Measurements from ENCODE around the gene SERPIND1. TPM values are rescaled to one million over a fixed set of nuclear protein-coding genes. Genes with fewer than 3 reads are reported as not detected.

The SERPIND1 gene
- total and polyA plus RNA-seq, 10 of the 15 experiments (the other 5 are each of a cell fraction or from before 2014, with no cell fraction given), result 0.08 to 0.85 (median 0.38) TPM; not detected in 1

DNA sequence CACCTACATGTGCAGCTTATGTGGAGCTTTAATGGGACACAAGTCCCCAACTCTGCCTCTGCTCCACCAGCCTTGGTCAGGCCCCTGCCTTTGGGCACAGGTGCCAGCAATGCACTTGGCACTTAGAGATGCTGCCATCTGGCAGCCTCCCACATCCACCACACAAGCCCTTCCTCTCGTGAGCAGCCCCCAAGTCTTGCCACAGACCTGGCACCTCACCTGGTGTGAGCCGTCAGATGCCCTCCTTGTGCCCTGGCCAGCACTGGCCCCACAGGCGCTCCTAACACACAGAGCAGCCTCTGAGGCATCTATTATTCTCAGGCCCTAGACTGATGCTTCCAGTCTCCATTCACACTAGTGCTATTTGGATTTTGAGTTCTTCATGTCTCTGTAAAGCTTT, 24.5 kb upstream of the SERPIND1 start:
- RAD21 ChIA-PET (ENCODE audit: unreplicated experiment), result interaction anchor here (1.0 to 3.8 kb wide), 2 partner anchors 34 to 253 kb away, joined by 4 to 27 read pairs; no protein-coding TSS in a partner anchor
- peaks cover 53% of the 10 kb centered on the region for H3K4me1 ChIP-seq (ENCODE audit: control insufficient read depth, insufficient read depth, low read length)
- peak overlapping the region; percentile 66 for H3K9ac ChIP-seq (ENCODE audit: control insufficient read depth, insufficient read depth, low read length)
- H4K20me1 ChIP-seq (ENCODE audit: control insufficient read depth, insufficient read depth), result no peaks in the 10 kb centered on the region
- DNase-seq (ENCODE audit: low read depth, low spot score) (no peak), FAIRE-seq (no peak), ATAC-seq (peak; percentile 4)
- H3K27ac ChIP-seq (ENCODE audit: control insufficient read depth, insufficient read depth), result peak overlapping the region; percentile 76
- H3K4me3 ChIP-seq, result peak overlapping the region; percentile 13
- H3K4me2 ChIP-seq (ENCODE audit: control insufficient read depth, insufficient read depth), result peak overlapping the region; percentile 73
- CTCF ChIA-PET, result interaction anchor here (0.9 to 3.8 kb wide), 8 partner anchors 9 to 185 kb away, joined by 3 to 28 read pairs (median 4); partner anchors contain the start of gene SERPIND1
- no TSS peak for BruUV-seq (replicated peaks)
- H3K27me3 ChIP-seq (replicated peaks in 1 of 2; ENCODE audit: control insufficient read depth in 2 of 2, insufficient read depth in 2 of 2, low read length in 1 of 2), result no peaks in the 10 kb centered on the region
- intact Hi-C loops (cut with micrococcal nuclease; ENCODE audit: unreplicated experiment), result no loop called here
- H3K79me2 ChIP-seq (ENCODE audit: control insufficient read depth, insufficient read depth, low read length), result no peaks in the 10 kb centered on the region
- H3K36me3 ChIP-seq (ENCODE audit: control insufficient read depth in 2 of 2, insufficient read depth in 2 of 2, low read length in 1 of 2), result peaks cover 9 to 29% of the 10 kb centered on the region in 2 experiments; a peak in 3 of 4 replicates
- SMC1A ChIA-PET (ENCODE audit: uncharacterized antibody, unreplicated experiment), result interaction anchor here (0.6 to 4.2 kb wide), 5 partner anchors 11 to 331 kb away, joined by 3 to 41 read pairs (median 3); no protein-coding TSS in a partner anchor
- WGBS (ENCODE audit: insufficient coverage, insufficient replicate concordance, low lambda C conversion rate, missing lambda C conversion rate), result 80% methylated on average over 3 of the region's 3 CpGs
- in situ Hi-C loops (cut with MboI), result no loop called here
- POLR2A ChIA-PET, result interaction anchor here (1.2 kb wide), 1 partner anchor 34 kb away, joined by 3 read pairs; no protein-coding TSS in a partner anchor
- no peaks in the 10 kb centered on the region for H3K9me3 ChIP-seq (replicated peaks; ENCODE audit: control insufficient read depth, insufficient read depth, low read length)
- no peak overlapping the region for H2AFZ ChIP-seq (ENCODE audit: control insufficient read depth, low read depth, low read length)
- TF ChIP-seq KAT2A (conservative IDR thresholded peaks at IDR 0.05; ENCODE audit: control insufficient read depth, low read depth, low read length), result no peak
- TF ChIP-seq TCF7 (IDR thresholded peaks at IDR 0.05; ENCODE audit: borderline replicate concordance), result no peak
- no peak for TF ChIP-seq CHD2 (IDR thresholded peaks at IDR 0.05; ENCODE audit: borderline replicate concordance, low read depth, low read length)
- no peak for TF ChIP-seq ETV6 (conservative IDR thresholded peaks at IDR 0.05 in 1 of 2, IDR thresholded peaks at IDR 0.05 in 1 of 2; ENCODE audit: borderline replicate concordance in 1 of 2, low read depth in 1 of 2)
- TF ChIP-seq EP300 (IDR thresholded peaks at IDR 0.05; ENCODE audit: borderline replicate concordance in 1 of 2, control insufficient read depth in 1 of 2, low read depth in 2 of 2, low read length in 2 of 2), result no peak
- TF ChIP-seq SIN3A (IDR thresholded peaks at IDR 0.05; ENCODE audit: low read depth, low read length), result no peak
- TF ChIP-seq, protein P1, sequence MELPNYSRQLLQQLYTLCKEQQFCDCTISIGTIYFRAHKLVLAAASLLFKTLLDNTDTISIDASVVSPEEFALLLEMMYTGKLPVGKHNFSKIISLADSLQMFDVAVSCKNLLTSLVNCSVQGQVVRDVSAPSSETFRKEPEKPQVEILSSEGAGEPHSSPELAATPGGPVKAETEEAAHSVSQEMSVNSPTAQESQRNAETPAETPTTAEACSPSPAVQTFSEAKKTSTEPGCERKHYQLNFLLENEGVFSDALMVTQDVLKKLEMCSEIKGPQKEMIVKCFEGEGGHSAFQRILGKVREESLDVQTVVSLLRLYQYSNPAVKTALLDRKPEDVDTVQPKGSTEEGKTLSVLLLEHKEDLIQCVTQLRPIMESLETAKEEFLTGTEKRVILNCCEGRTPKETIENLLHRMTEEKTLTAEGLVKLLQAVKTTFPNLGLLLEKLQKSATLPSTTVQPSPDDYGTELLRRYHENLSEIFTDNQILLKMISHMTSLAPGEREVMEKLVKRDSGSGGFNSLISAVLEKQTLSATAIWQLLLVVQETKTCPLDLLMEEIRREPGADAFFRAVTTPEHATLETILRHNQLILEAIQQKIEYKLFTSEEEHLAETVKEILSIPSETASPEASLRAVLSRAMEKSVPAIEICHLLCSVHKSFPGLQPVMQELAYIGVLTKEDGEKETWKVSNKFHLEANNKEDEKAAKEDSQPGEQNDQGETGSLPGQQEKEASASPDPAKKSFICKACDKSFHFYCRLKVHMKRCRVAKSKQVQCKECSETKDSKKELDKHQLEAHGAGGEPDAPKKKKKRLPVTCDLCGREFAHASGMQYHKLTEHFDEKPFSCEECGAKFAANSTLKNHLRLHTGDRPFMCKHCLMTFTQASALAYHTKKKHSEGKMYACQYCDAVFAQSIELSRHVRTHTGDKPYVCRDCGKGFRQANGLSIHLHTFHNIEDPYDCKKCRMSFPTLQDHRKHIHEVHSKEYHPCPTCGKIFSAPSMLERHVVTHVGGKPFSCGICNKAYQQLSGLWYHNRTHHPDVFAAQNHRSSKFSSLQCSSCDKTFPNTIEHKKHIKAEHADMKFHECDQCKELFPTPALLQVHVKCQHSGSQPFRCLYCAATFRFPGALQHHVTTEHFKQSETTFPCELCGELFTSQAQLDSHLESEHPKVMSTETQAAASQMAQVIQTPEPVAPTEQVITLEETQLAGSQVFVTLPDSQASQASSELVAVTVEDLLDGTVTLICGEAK (IDR thresholded peaks at IDR 0.05; ENCODE audit: borderline replicate concordance), result no peak
- TF ChIP-seq MEF2A (IDR thresholded peaks at IDR 0.05; ENCODE audit: insufficient read depth, low read depth, low read length), result no peak
- TF ChIP-seq SREBF2 (IDR thresholded peaks at IDR 0.05; ENCODE audit: low read length), result no peak
- TF ChIP-seq JUNB (IDR thresholded peaks at IDR 0.05), result no peak
- TF ChIP-seq NKRF (conservative IDR thresholded peaks at IDR 0.05), result no peak
- no peak for TF ChIP-seq ZNF274 (IDR thresholded peaks at IDR 0.05; ENCODE audit: insufficient read depth, insufficient read length)
- TF ChIP-seq MXI1 (IDR thresholded peaks at IDR 0.05; ENCODE audit: low read depth, low read length), result no peak
- TF ChIP-seq, protein P2, sequence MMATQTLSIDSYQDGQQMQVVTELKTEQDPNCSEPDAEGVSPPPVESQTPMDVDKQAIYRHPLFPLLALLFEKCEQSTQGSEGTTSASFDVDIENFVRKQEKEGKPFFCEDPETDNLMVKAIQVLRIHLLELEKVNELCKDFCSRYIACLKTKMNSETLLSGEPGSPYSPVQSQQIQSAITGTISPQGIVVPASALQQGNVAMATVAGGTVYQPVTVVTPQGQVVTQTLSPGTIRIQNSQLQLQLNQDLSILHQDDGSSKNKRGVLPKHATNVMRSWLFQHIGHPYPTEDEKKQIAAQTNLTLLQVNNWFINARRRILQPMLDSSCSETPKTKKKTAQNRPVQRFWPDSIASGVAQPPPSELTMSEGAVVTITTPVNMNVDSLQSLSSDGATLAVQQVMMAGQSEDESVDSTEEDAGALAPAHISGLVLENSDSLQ (IDR thresholded peaks at IDR 0.05), result no peak
- TF ChIP-seq MEF2B (IDR thresholded peaks at IDR 0.05; ENCODE audit: partially characterized antibody, poor library complexity, severe bottlenecking), result no peak
- no peak for TF ChIP-seq STAT1 (conservative IDR thresholded peaks at IDR 0.05)
- TF ChIP-seq ATF7 (IDR thresholded peaks at IDR 0.05; ENCODE audit: low read depth), result no peak

All from GM12878 (cell line).